ENCODE results near the gene CCDC85C.

GRCh38 chr14:99524091-99524661 is 79.8 kb downstream of the CCDC85C start:
- TF ChIP-seq, protein P1, sequence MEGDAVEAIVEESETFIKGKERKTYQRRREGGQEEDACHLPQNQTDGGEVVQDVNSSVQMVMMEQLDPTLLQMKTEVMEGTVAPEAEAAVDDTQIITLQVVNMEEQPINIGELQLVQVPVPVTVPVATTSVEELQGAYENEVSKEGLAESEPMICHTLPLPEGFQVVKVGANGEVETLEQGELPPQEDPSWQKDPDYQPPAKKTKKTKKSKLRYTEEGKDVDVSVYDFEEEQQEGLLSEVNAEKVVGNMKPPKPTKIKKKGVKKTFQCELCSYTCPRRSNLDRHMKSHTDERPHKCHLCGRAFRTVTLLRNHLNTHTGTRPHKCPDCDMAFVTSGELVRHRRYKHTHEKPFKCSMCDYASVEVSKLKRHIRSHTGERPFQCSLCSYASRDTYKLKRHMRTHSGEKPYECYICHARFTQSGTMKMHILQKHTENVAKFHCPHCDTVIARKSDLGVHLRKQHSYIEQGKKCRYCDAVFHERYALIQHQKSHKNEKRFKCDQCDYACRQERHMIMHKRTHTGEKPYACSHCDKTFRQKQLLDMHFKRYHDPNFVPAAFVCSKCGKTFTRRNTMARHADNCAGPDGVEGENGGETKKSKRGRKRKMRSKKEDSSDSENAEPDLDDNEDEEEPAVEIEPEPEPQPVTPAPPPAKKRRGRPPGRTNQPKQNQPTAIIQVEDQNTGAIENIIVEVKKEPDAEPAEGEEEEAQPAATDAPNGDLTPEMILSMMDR (IDR thresholded peaks at IDR 0.05 in 8 of 11, conservative IDR thresholded peaks at IDR 0.05 in 3 of 11): no peak
- no peak for TF ChIP-seq POLR2A (IDR thresholded peaks at IDR 0.05)
- no peak for TF ChIP-seq POLR2AphosphoS5 (IDR thresholded peaks at IDR 0.05)

Data from spleen (tissue), 7 donors.